Right lobe of liver (tissue), 6 donors: ENCODE results near the gene SUPT6H. TPM values are rescaled to one million over a fixed set of nuclear protein-coding genes. Genes with fewer than 3 reads are reported as not detected.
A peak's percentile ranks its signal among the peaks of the same experiment; 100 is the strongest.

ENCODE experiments used
- ATAC-seq, 4 donors: fragments of 200-7000 bp; cut with Tn5 transposase; one replicate each; pipeline ENCODE4 v1.9.1; 2020; ENCODE audit warnings: mild to moderate bottlenecking in 4 of 4, moderate library complexity in 4 of 4
- DNase-seq, 3 donors: peaks; one replicate each; pipeline ENCODE4 v3.0.0-alpha.2; 2020
- H3K27ac ChIP-seq, 3 donors: fragments of 200-600 bp; one replicate each; pipeline ENCODE4 v1.8.0; 2022
- H3K27me3 ChIP-seq, 2 donors: fragments of 200-600 bp; one replicate each; pipeline ENCODE4 v1.8.0; 2022
- H3K36me3 ChIP-seq, 4 donors: fragments of 200-600 bp; sonication (generic) in 1 of 4; one replicate each; pipeline versions ENCODE4 v1.5.1 to v1.8.0; 2017 to 2022; ENCODE audit warnings: control low read depth in 1 of 4
- H3K4me1 ChIP-seq, 4 donors: fragments of 200-600 bp; sonication (generic) in 1 of 4; one replicate each; pipeline versions ENCODE4 v1.5.1 to v1.8.0; 2017 to 2022; ENCODE audit warnings: control low read depth in 1 of 4
- H3K4me3 ChIP-seq, 3 donors: fragments of 200-600 bp; one replicate each; pipeline ENCODE4 v1.8.0; 2022
- H3K9me3 ChIP-seq, 4 donors: fragments of 200-600 bp; sonication (generic) in 1 of 4; one replicate each; pipeline versions ENCODE4 v1.5.1 to v1.8.0; 2017 to 2022; ENCODE audit warnings: control low read depth in 1 of 4
- CTCF ChIP-seq, 4 donors: fragments of 200-600 bp in 3 of 4; fragments of 450-650 bp in 1 of 4; IDR thresholded peaks; one replicate each; pipeline versions ENCODE4 v1.5.1 to v1.8.0; 2016 to 2022; ENCODE audit warnings: antibody characterized with exemption in 4 of 4, mild to moderate bottlenecking in 2 of 4
- POLR2A ChIP-seq: fragments of 450-650 bp; IDR thresholded peaks from one replicate; pipeline ENCODE4 v1.6.1; 2017; ENCODE audit warnings: antibody characterized with exemption, mild to moderate bottlenecking
- WGBS: methylation state at CpG from one replicate; pipeline ENCODE4 v1.1.6; 2018; ENCODE audit warnings: low coverage, low lambda C conversion rate; ENCODE audit not compliant: insufficient coverage; ENCODE audit errors: missing lambda C conversion rate; 5-methylcytosine and 5-hydroxymethylcytosine counted together
- intact Hi-C, 2 donors: fragments of 100-400 bp; cut with DNase I; formaldehyde crosslinking; loops; one replicate each; pipeline versions ENCODE4 v1.11.2 to v1.14.1; 2022
- total RNA-seq, 6 experiments: library from RNA; depleted of rRNA in 2 of 6; stranded (reverse); fragments of >200 nt in 2 of 6; fragmentation: NEBNext Ultra II Directional in 3 of 6; extraction: Animal tissue kit (Norgen Biotek cat#: 25700) in 3 of 6; gene quantifications; one replicate each; pipeline versions ENCODE4 v1.1.0 to v1.2.4, GENCODE V29; 2016 to 2023
- donor health status: DM: no; HTN: yes; CAD: no.
- donor health status: DM: no; HTN: no; CAD: no.
- donor health status: DM: no; HTN: no; CAD: no.
- donor health status: DM: no; HTN: yes; CAD: no.
- donor health status: DM: no; HTN: yes; CAD: no.

The SUPT6H gene
- total RNA-seq, 6 experiments from 2014 or later: 28.8 to 38.0 (median 34.0) TPM

GRCh38 chr17:28644787-28645575 is 17.0 kb upstream of the SUPT6H start, which contains the start of gene BLTP2:
Gene BLTP2 (minus strand): TSS chr17:28645158. CDS start chr17:28645056, 102 bp downstream.
- peaks cover 0 to 48% (median 13%) of the 10 kb centered on the region in 4 donors for H3K36me3 ChIP-seq
- H3K4me3 ChIP-seq: peak within 1 kb of the TSS; percentile 73 to 82 (median 73)
- WGBS: 0% methylated on average over 32 of the region's 89 CpGs
- peaks cover 0 to 39% (median 14%) of the 10 kb centered on the region in 4 donors for H3K4me1 ChIP-seq
- intact Hi-C loops: no loop called here
- ATAC-seq (peak; percentile 92 to 98 (median 96)), DNase-seq (peak; percentile 98)
- H3K9me3 ChIP-seq: no peaks in the 10 kb centered on the region
- no peaks in the 10 kb centered on the region for H3K27me3 ChIP-seq
- H3K27ac ChIP-seq: peak within 1 kb of the TSS; percentile 77 to 90 (median 78)
- TF ChIP-seq CTCF (IDR thresholded peaks at IDR 0.05) (no peak), POLR2A (peak; percentile 89)

GRCh38 chr17:28645576-28645939 is 16.4 kb upstream of the SUPT6H start:
- no peak for DNase-seq
- no peaks in the 10 kb centered on the region for H3K27me3 ChIP-seq
- no peak for ATAC-seq
- intact Hi-C loops: no loop called here
- TF ChIP-seq CTCF (IDR thresholded peaks at IDR 0.05) (no peak), POLR2A (no peak)
- peak overlapping the region; percentile 77 to 90 (median 78) for H3K27ac ChIP-seq
- H3K9me3 ChIP-seq: no peaks in the 10 kb centered on the region
- H3K4me1 ChIP-seq: peaks cover 0 to 39% (median 14%) of the 10 kb centered on the region in 4 donors
- WGBS: 20% methylated on average over 8 of the region's 8 CpGs
- peak overlapping the region; percentile 73 to 82 (median 73) for H3K4me3 ChIP-seq
- H3K36me3 ChIP-seq: peaks cover 0 to 43% (median 11%) of the 10 kb centered on the region in 4 donors

GRCh38 chr17:28646039-28646754 is 15.8 kb upstream of the SUPT6H start:
- H3K9me3 ChIP-seq: no peaks in the 10 kb centered on the region
- peaks cover 0 to 39% (median 14%) of the 10 kb centered on the region in 4 donors for H3K4me1 ChIP-seq
- peak overlapping the region; percentile 64 to 90 (median 78) for H3K27ac ChIP-seq
- TF ChIP-seq POLR2A (no peak), CTCF (IDR thresholded peaks at IDR 0.05) (no peak)
- H3K36me3 ChIP-seq: peaks cover 0 to 36% (median 11%) of the 10 kb centered on the region in 4 donors
- ATAC-seq: no peak
- no peak for DNase-seq
- no peaks in the 10 kb centered on the region for H3K27me3 ChIP-seq
- 55% methylated on average over 12 of the region's 12 CpGs for WGBS
- intact Hi-C loops: no loop called here
- no peak overlapping the region for H3K4me3 ChIP-seq

DNA sequence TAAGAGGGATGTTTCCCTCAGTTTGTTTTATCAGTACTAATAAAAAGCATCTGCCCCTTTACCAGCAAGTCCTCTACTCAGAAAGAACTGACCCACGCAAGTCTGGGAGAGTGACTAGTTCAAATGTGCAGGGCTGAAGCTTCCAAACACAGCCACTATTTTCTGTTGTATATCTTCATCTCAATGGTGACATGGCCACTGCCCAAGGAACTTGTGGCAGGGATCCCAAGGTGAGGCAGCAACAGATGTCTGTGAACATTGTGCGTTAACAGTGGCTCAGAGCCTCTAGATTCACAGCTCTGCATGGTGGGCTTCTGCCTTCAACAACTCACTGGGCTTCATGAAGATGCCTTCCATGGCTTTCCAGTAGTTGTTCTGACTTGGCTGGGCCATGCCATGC is 13.3 kb upstream of the SUPT6H start:
- WGBS: 100% methylated on average over 1 of the region's 2 CpGs
- Histone ChIP-seq H3K27me3 (no peaks in the 10 kb centered on the region), H3K36me3 (peaks cover 0 to 22% (median 5%) of the 10 kb centered on the region in 4 donors), H3K4me3 (no peak overlapping the region), H3K4me1 (peaks cover 0 to 23% (median 7%) of the 10 kb centered on the region in 4 donors), H3K9me3 (no peaks in the 10 kb centered on the region), H3K27ac (no peak overlapping the region)
- no peak for ATAC-seq
- no peak for TF ChIP-seq CTCF (IDR thresholded peaks at IDR 0.05)
- no peak for TF ChIP-seq POLR2A
- no peak for DNase-seq
- intact Hi-C loops: no loop called here
